Stimulated activated CD8-positive, alpha-beta memory T cell treated with anti-CD3 and anti-CD28 coated beads, Interleukin-12 subunit alpha, Interleukin-12 subunit beta, amount 100 ng/mL, for 1 hour (primary cell): ENCODE data around the gene EIF3M.
"Not testable (repeated sequence)": the region's sequence is repeated elsewhere in the genome, so short reads cannot be mapped to it uniquely, and the experiment has no call there.

Experiments
- DNase-seq: peaks from one replicate; pipeline ENCODE4 v3.0.0-alpha.2; 2020; ENCODE audit warnings: low read depth

Gene EIF3M

DNA sequence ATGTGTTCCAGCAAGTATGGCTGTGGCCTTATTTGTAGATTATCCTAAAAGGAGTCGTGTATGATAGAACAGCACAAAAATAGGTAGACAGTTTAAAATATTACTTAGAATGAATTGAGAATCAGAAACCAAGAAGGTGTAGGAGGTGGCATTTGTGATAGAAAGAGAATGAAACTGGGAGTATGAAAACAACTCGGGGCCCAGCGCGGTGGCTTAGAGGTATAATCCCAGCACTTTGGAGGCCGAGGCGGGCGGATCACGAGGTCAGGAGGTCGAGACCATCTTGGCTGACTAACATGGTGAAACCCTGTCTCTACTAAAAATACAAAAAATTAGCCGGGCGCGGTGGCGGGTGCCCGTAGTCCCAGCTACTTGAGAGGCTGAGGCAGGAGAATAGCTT lies 12.5 kb downstream of the EIF3M start:
- DNase-seq = not testable (repeated sequence)

DNA sequence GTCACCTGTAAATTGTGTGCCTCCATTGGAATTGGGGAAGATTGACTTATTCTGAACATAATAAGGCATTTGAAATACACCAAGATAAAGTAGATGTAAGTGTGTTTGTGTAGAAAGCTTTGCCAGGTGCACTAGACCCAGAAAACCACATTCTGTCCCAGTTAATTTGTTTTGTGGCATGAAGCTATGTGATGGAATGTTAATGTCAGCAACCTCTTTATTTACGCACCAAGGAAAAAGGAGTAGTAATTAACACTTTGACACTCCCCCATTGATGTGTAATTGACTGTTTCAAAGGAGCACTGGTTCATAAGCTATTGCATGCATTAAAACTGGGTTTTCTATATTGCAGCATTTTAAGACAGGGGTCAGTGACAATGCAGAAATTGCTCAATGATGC lies 14.3 kb downstream of the EIF3M start:
- no peak for DNase-seq

DNA sequence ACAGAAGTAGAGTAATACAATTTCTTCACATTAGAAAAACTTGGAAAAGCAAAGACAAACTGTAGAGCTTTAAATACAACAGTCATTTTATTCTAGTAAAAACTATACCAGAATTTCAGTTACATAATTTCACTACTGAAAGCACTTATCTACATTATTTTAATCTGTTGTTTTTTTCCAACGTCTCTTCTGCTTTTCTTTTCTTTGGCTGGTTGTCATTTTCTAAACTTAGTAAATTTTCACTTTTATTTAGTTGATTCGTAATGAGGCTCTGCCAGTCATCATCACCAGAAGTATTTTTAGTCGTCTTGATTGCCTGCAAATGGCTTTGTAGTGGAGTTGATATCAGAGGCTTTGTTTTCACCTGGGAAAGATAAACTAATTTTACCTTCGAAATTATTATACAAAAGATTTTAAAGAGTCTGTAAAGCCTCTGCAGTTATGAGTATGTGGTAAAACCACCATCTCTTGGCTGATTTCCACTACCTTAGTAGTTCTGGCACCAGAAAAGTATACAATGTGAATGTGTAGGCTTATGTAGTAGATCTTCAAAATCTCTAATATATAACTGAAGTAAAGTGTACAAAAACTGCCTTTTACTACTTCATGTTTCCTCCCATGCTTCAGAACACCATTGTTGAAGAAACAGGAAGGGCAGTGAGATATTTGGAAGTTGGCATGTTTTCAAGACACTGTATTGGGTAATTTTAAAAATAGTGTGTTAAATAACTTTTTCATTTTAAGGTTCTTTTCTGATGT lies 19.2 kb downstream of the EIF3M start:
- no peak for DNase-seq

DNA sequence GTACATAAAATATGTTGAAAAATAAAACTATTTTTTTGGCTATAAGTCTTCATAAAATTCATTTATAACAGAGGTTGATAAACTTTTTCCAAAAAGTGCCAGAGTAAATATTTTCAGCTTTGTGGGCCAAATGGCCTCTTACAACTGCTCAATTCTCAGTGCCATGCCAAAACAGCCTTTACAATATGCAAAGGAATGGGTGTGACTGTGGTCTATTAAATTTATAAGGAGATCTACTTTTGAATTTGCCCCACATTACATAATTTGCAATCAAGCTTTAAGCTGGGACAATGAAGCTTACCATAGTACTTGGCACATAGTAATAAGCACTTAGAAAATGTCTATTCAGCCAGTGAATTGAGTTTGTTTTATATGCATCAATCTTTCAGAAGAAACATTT lies 22.6 kb downstream of the EIF3M start:
- DNase-seq = no peak

DNA sequence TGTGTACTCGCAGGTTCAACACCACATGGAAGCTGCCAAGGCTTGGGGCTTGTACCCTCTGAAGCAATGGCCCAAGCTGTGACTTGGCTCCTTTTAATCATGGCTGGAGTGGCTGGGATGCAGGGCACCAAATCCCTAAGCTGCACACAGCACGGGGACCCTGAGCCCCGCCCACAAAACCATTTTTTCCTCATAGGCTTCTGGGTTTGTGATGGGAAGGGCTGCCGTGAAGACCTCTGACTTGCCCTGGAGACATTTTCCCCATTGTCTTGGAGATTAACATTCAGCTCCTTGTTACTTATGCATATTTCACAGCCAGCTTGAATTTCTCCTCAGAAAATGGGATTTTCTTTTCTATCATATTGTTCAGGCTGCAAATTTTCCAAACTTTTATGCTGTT lies 25.2 kb downstream of the EIF3M start:
- DNase-seq = not testable (repeated sequence)

DNA sequence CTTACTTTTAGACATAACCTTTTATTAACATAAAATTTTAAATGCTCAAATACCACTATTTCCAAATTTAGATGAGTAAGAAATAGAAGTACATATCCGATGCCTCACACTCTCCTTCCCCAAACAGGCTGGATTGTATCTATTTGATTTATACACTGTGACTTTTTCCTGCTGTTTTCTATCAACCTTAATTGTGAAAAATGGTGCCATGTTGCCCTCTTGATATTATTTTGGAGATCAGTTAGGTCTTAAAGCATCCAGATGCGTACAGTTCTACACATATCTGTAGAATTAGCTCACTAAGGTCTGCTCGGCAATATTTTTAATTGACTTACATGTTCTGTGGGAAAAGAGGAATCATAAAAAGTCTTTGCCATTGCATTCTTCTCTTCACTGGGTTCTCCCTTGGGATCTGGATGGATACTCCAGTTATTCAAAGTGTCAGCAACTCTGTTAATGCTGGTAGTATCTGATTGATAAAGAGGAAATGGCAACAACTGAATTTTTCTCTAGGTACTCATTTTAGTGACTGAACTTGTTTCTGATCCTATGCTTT lies 27.2 kb downstream of the EIF3M start:
- no peak for DNase-seq

DNA sequence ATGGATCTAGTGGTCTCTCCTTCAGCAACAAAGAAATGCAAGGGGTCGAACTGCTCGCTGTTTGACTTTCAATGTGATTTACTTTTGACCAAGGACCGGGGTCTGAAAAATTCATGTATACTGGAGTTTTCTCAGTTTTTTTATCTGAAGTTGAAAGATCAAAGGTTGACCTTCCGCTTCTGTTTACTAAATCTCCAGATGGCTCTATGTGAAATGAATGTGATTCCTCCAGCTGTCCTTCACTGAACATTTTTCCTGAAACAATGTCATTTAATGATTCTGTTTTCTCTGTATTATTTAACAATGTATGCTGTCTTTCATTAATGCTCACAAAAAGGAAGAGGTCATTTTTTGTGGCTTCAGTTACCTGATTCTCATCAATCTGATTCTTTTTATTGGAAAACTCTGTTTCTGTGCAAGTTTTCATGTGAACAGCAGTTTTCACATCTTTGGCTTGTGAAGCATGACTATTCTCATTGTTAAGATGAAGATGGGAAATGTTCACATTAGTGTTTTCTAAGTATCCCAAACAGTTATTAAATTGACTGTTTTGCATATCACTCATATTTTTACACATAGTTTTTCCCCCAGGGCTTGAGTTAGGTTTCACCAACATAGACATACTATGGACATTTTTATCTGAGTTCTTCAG lies 30.0 kb downstream of the EIF3M start:
- no peak for DNase-seq

DNA sequence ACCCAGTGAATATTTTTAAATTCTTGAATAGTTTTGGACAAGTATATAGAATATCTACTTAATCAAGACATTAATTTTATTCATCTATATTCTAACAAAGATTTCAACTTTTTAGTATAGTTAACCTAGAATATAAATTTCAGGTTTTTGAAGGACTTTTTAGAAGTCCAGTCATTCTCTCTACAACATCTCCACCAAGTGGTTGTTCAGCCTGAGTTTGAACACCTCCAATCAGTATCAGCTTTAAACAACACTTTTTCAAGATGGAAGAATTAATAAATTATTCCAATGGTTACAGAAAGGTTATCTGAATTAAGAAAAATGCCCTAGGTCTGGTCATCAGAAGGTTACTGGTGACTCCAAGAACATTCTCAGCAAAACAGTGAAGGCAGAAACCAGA lies 31.8 kb downstream of the EIF3M start:
- no peak for DNase-seq

DNA sequence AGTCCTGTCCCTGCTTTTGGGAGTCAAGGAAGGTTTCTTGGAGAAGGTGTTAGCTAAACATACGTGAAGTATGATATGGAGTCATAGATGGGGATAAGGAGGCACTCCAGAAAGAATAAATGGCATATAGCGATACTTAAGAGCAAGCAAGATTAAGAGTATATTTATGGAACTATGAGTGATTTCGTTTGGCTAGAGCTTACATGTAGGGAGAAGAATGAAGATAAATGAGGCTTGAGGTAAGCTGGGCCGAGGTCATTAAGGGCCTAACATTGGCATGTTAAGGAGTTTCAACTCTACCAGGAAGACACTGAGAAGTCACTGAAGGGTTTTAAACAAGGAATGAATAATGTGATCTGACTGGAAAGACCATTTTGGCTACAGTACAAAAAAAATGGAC lies 33.3 kb downstream of the EIF3M start:
- no peak for DNase-seq

DNA sequence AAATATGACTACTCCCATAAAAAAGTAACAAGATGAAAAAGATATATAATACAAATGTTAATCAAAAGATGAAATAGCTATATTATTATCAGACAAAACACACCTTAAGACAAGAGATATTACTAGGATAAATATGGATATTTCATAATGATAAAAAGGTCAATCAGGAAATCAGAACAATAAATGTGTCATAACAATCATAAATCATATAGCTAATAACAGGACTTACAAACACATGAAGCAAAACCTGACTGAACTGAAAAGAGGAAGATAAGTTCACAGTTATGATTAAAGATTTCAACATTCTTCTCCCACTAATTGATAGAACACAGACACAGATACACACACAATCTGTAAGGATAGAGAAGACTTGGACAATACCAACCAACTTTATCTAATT lies 47.2 kb downstream of the EIF3M start:
- no peak for DNase-seq

DNA sequence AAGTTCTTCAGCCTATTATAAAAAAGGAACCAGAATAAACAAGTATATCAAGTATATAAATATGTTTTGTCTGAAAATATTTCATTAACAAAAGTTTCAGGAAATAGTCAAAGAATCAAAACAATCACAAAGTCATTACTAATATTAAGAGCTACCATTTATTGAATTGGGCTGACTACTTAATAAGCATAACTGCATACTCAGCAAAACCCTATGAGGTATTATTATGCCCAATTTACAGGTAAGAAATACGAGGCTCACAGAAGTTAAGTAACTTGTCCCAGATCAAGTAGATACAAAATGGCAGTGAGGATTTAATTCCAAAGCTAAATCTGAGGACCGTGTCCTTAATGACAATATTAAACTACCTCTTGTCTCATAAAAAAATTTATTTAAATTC lies 52.2 kb downstream of the EIF3M start:
- no peak for DNase-seq

DNA sequence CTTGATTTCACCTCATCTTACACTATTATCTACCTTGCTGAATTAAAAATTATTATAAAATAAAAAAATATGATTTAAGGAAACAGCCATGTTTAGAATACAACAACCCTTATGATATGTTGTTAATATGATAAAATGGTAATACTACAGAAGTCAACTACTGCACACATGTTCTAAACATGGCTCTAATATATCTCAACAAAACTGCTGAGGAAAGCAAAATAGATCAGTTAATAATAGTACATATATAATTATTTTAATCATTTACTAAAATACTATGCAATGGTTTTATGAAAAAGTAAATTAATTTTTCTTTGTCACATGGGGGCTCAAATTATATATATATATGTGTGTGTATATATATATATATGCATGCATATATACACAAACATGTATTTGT lies 57.7 kb downstream of the EIF3M start:
- no peak for DNase-seq

DNA sequence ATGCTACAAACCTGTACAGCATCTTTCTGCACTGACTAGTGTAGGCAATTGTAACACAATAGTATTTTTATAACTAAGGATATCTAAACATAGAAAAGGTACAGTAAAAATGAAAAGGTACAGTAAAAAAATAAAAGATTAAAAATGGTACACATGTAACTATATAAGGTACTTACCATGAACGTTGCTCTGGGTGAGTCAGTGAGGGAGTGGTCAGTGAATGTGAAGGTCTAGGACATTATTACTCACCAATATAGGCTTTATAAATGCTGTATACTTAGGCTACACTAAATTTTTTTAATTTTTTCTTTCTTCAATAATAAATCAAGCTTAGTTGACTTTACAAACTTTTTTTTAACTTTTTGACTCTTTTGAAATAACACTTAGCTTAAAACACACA lies 59.9 kb downstream of the EIF3M start:
- no peak for DNase-seq
